Measurements from ENCODE around the gene RPL10. TPM values are rescaled to one million over a fixed set of nuclear protein-coding genes. Genes with fewer than 3 reads are reported as not detected.

RPL10 gene
- total and polyA plus RNA-seq, 8 donors = 2,309 to 5,478 (median 4,751) TPM

GRCh38 chrX:154426916-154427770 is 29.0 kb downstream of the RPL10 start:
- ATAC-seq (no peak), DNase-seq (no peak)
- peaks cover 0 to 37% of the 10 kb centered on the region in 2 donors for H3K4me1 ChIP-seq
- no peaks in the 10 kb centered on the region for H3K9me3 ChIP-seq
- H3K27me3 ChIP-seq = no peaks in the 10 kb centered on the region
- no peak for TF ChIP-seq CTCF (IDR thresholded peaks at IDR 0.05)
- H3K4me3 ChIP-seq = peak overlapping the region in 1 of 2 donors; percentile 80
- H3K36me3 ChIP-seq = peaks cover 0 to 5% of the 10 kb centered on the region in 2 donors
- peak overlapping the region; percentile 48 to 64 for H3K27ac ChIP-seq
- intact Hi-C loops (cut with DNase I) = no loop called here

- peaks cover 0 to 39% of the 10 kb centered on the region in 2 donors for H3K4me1 ChIP-seq
- peak within 1 kb of the TSS; percentile 73 to 85 for H3K27ac ChIP-seq
- no peaks in the 10 kb centered on the region for H3K27me3 ChIP-seq
- peak; percentile 79 to 94 (median 93) for DNase-seq
- peak within 1 kb of the TSS; percentile 59 to 80 for H3K4me3 ChIP-seq
- ATAC-seq = peak; percentile 97
- intact Hi-C loops (cut with DNase I) = no loop called here
- no peaks in the 10 kb centered on the region for H3K9me3 ChIP-seq
- peaks cover 0 to 18% of the 10 kb centered on the region in 2 donors for H3K36me3 ChIP-seq
- no peak for TF ChIP-seq CTCF (IDR thresholded peaks at IDR 0.05)
Measured at GRCh38 chrX:154428176-154429171, 30.3 kb downstream of the RPL10 start, which contains the start of gene ATP6AP1. Gene ATP6AP1 (plus strand): TSS chrX:154428677. CDS start chrX:154428693, 16 bp downstream.

GRCh38 chrX:154429711-154430110 is 31.5 kb downstream of the RPL10 start:
- peak overlapping the region in 1 of 2 donors; percentile 80 for H3K4me3 ChIP-seq
- DNase-seq = no peak

GRCh38 chrX:154430479-154430878 is 32.3 kb downstream of the RPL10 start:
- intact Hi-C loops (cut with DNase I) = no loop called here
- Histone ChIP-seq H3K4me3 (peak overlapping the region in 1 of 2 donors; percentile 80), H3K27ac (peak overlapping the region; percentile 39 to 80), H3K4me1 (peaks cover 0 to 35% of the 10 kb centered on the region in 2 donors), H3K9me3 (no peaks in the 10 kb centered on the region), H3K27me3 (no peaks in the 10 kb centered on the region), H3K36me3 (peaks cover 0 to 38% of the 10 kb centered on the region in 2 donors)
- no peak for ATAC-seq
- no peak for DNase-seq
- no peak for TF ChIP-seq CTCF (IDR thresholded peaks at IDR 0.05)

More at GRCh38 chrX:154429711-154430110, 31.5 kb downstream of the RPL10 start:
- TF ChIP-seq CTCF (IDR thresholded peaks at IDR 0.05) = no peak
- Histone ChIP-seq H3K4me1 (peaks cover 0 to 35% of the 10 kb centered on the region in 2 donors), H3K27me3 (no peaks in the 10 kb centered on the region), H3K9me3 (no peaks in the 10 kb centered on the region), H3K27ac (peak overlapping the region in 1 of 2 donors; percentile 85), H3K36me3 (peaks cover 0 to 31% of the 10 kb centered on the region in 2 donors)
- ATAC-seq = no peak
- intact Hi-C loops (cut with DNase I) = no loop called here
